Right atrium auricular region (tissue), 2 donors: ENCODE data around the gene TRPM5. TPM values are rescaled to one million over a fixed set of nuclear protein-coding genes. Genes with fewer than 3 reads are reported as not detected.

Experiments used
- DNase-seq: peaks from one replicate; pipeline ENCODE4 v3.0.0-alpha.2; 2019; ENCODE audit warnings: low spot score
- H3K27ac ChIP-seq, 2 donors: fragments of 200-600 bp; sonication (generic); 1 replicate in 1 of 2; 2 replicates in 1 of 2; pipeline ENCODE4 v1.5.1; 2016 to 2019
- H3K27me3 ChIP-seq, 2 donors: fragments of 200-600 bp; sonication (generic); one replicate each; pipeline versions ENCODE4 v1.5.1 to v1.6.0; 2017 to 2019
- H3K36me3 ChIP-seq: fragments of 200-600 bp; sonication (generic); one replicate; pipeline ENCODE4 v1.5.1; 2016
- H3K4me1 ChIP-seq, 2 donors: fragments of 200-600 bp; sonication (generic); one replicate each; pipeline versions ENCODE4 v1.5.1 to v1.6.0; 2017 to 2019
- H3K4me3 ChIP-seq, 2 donors: fragments of 200-600 bp; sonication (generic); 1 replicate in 1 of 2; 2 replicates in 1 of 2; pipeline ENCODE4 v1.5.1; 2017 to 2019; ENCODE audit warnings: mild to moderate bottlenecking in 1 of 2, moderate library complexity in 1 of 2
- H3K9me3 ChIP-seq, 2 donors: fragments of 200-600 bp; sonication (generic); one replicate each; pipeline ENCODE4 v1.5.1; 2019
- CTCF ChIP-seq, 2 donors: fragments of 200-600 bp; sonication (generic); IDR thresholded peaks; one replicate each; pipeline ENCODE4 v1.5.1; 2019; ENCODE audit warnings: antibody characterized with exemption in 2 of 2
- total RNA-seq, 2 donors: library from RNA; depleted of rRNA; stranded (reverse); fragments of >200 nt; gene quantifications; one replicate each; pipeline ENCODE4 v1.1.0, GENCODE V29; 2016

The TRPM5 gene
- total RNA-seq, 2 donors from 2014 or later: not detected

GRCh38 chr11:2413742-2414579, 30.4 kb downstream of the TRPM5 start:
- Histone ChIP-seq H3K36me3 (no peaks in the 10 kb centered on the region), H3K9me3 (no peaks in the 10 kb centered on the region), H3K27me3 (no peaks in the 10 kb centered on the region), H3K27ac (no peak overlapping the region), H3K4me3 (no peak overlapping the region), H3K4me1 (no peaks in the 10 kb centered on the region)
- no peak for DNase-seq
- TF ChIP-seq CTCF (IDR thresholded peaks at IDR 0.05): no peak

GRCh38 chr11:2412323-2412722, 32.0 kb downstream of the TRPM5 start:
- Histone ChIP-seq H3K4me3 (no peak overlapping the region), H3K27me3 (no peaks in the 10 kb centered on the region), H3K36me3 (no peaks in the 10 kb centered on the region), H3K4me1 (no peaks in the 10 kb centered on the region), H3K27ac (no peak overlapping the region), H3K9me3 (no peaks in the 10 kb centered on the region)
- no peak for DNase-seq
- no peak for TF ChIP-seq CTCF (IDR thresholded peaks at IDR 0.05)

GRCh38 chr11:2411446-2412305, 32.6 kb downstream of the TRPM5 start:
- DNase-seq: no peak
- H3K4me3 ChIP-seq: no peak overlapping the region
- no peaks in the 10 kb centered on the region for H3K4me1 ChIP-seq
- no peak overlapping the region for H3K27ac ChIP-seq
- H3K36me3 ChIP-seq: no peaks in the 10 kb centered on the region
- no peak for TF ChIP-seq CTCF (IDR thresholded peaks at IDR 0.05)
- H3K9me3 ChIP-seq: no peaks in the 10 kb centered on the region
- H3K27me3 ChIP-seq: no peaks in the 10 kb centered on the region

GRCh38 chr11:2410616-2411015, 33.7 kb downstream of the TRPM5 start:
- no peaks in the 10 kb centered on the region for H3K27me3 ChIP-seq
- H3K4me3 ChIP-seq: no peak overlapping the region
- H3K36me3 ChIP-seq: no peaks in the 10 kb centered on the region
- TF ChIP-seq CTCF (IDR thresholded peaks at IDR 0.05): no peak
- H3K9me3 ChIP-seq: no peaks in the 10 kb centered on the region
- H3K4me1 ChIP-seq: no peaks in the 10 kb centered on the region
- no peak for DNase-seq
- H3K27ac ChIP-seq: no peak overlapping the region

GRCh38 chr11:2409611-2410468, 34.5 kb downstream of the TRPM5 start:
- H3K9me3 ChIP-seq: no peaks in the 10 kb centered on the region
- no peak overlapping the region for H3K4me3 ChIP-seq
- DNase-seq: no peak
- no peak overlapping the region for H3K27ac ChIP-seq
- TF ChIP-seq CTCF (IDR thresholded peaks at IDR 0.05): no peak
- H3K4me1 ChIP-seq: no peaks in the 10 kb centered on the region
- H3K36me3 ChIP-seq: no peaks in the 10 kb centered on the region
- H3K27me3 ChIP-seq: no peaks in the 10 kb centered on the region
